ENCODE measurements around the gene CCDC85A.

GRCh38 chr2:56295666-56296065 lies 111.9 kb downstream of the CCDC85A start:
- no peak for TF ChIP-seq EP300 (IDR thresholded peaks at IDR 0.05)
- TF ChIP-seq, protein P1, sequence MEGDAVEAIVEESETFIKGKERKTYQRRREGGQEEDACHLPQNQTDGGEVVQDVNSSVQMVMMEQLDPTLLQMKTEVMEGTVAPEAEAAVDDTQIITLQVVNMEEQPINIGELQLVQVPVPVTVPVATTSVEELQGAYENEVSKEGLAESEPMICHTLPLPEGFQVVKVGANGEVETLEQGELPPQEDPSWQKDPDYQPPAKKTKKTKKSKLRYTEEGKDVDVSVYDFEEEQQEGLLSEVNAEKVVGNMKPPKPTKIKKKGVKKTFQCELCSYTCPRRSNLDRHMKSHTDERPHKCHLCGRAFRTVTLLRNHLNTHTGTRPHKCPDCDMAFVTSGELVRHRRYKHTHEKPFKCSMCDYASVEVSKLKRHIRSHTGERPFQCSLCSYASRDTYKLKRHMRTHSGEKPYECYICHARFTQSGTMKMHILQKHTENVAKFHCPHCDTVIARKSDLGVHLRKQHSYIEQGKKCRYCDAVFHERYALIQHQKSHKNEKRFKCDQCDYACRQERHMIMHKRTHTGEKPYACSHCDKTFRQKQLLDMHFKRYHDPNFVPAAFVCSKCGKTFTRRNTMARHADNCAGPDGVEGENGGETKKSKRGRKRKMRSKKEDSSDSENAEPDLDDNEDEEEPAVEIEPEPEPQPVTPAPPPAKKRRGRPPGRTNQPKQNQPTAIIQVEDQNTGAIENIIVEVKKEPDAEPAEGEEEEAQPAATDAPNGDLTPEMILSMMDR (IDR thresholded peaks at IDR 0.05): no peak

All from tibial nerve (tissue), 4 donors.